GM23248 (cell line): ENCODE results near the gene WDR46. TPM values are rescaled to one million over a fixed set of nuclear protein-coding genes. Genes with fewer than 3 reads are reported as not detected.
"Not testable (repeated sequence)": the region's sequence is repeated elsewhere in the genome, so short reads cannot be mapped to it uniquely, and the experiment has no call there.

Experiments used
- DNase-seq: peaks from one replicate; pipeline ENCODE4 v3.0.0-alpha.2; 2015
- H2AFZ ChIP-seq: fragments of 200-600 bp; sonication (generic); 2 replicates; pipeline ENCODE4 v1.6.1; 2016; ENCODE audit warnings: antibody characterized with exemption
- H3F3A ChIP-seq: fragments of 200-600 bp; sonication (generic); 2 replicates; pipeline ENCODE4 v1.6.1; 2016; ENCODE audit warnings: mild to moderate bottlenecking, antibody characterized with exemption, mixed run types; ENCODE audit not compliant: insufficient read depth
- H3K27ac ChIP-seq: fragments of 200-600 bp; sonication (generic); 2 replicates; pipeline ENCODE4 v1.5.1; 2016; ENCODE audit warnings: mild to moderate bottlenecking
- H3K27me3 ChIP-seq: fragments of 200-600 bp; sonication (generic); replicated peaks from 2 replicates; pipeline ENCODE4 v1.6.1; 2016; ENCODE audit warnings: mild to moderate bottlenecking; ENCODE audit not compliant: insufficient read depth
- H3K36me3 ChIP-seq: fragments of 200-600 bp; sonication (generic); 2 replicates; pipeline ENCODE4 v1.6.1; 2016; ENCODE audit warnings: low read depth, mild to moderate bottlenecking
- H3K4me1 ChIP-seq: fragments of 200-600 bp; sonication (generic); 2 replicates; pipeline ENCODE4 v1.6.1; 2016; ENCODE audit warnings: mild to moderate bottlenecking; ENCODE audit not compliant: insufficient read depth
- H3K4me2 ChIP-seq: fragments of 200-600 bp; sonication (generic); one replicate; pipeline ENCODE4 v1.6.1; 2016; ENCODE audit warnings: mild to moderate bottlenecking; ENCODE audit not compliant: unreplicated experiment
- H3K4me3 ChIP-seq: fragments of 200-600 bp; sonication (generic); 2 replicates; pipeline ENCODE4 v1.5.1; 2016; ENCODE audit warnings: mild to moderate bottlenecking
- H3K79me2 ChIP-seq: fragments of 200-600 bp; sonication (generic); 2 replicates; pipeline ENCODE4 v1.6.1; 2016; ENCODE audit warnings: mild to moderate bottlenecking; ENCODE audit not compliant: insufficient read depth
- H3K9ac ChIP-seq: fragments of 200-600 bp; sonication (generic); 2 replicates; pipeline ENCODE4 v1.6.1; 2016; ENCODE audit warnings: mild to moderate bottlenecking
- H3K9me2 ChIP-seq: fragments of 200-600 bp; sonication (generic); 2 replicates; pipeline ENCODE4 v1.6.1; 2016; ENCODE audit warnings: mixed run types, mild to moderate bottlenecking, moderate library complexity; ENCODE audit not compliant: insufficient read depth
- H3K9me3 ChIP-seq: fragments of 200-600 bp; sonication (generic); one replicate; pipeline ENCODE4 v1.6.1; 2017; ENCODE audit warnings: low read depth
- H4K20me1 ChIP-seq: fragments of 200-600 bp; sonication (generic); 2 replicates; pipeline ENCODE4 v1.6.0; 2016; ENCODE audit not compliant: insufficient read depth
- EZH2 ChIP-seq: fragments of 200-600 bp; sonication (generic); IDR thresholded peaks from 2 replicates; pipeline ENCODE4 v1.6.1; 2018; ENCODE audit warnings: antibody characterized with exemption, mild to moderate bottlenecking; ENCODE audit not compliant: insufficient read depth, poor library complexity, severe bottlenecking
- EZH2phosphoT487 ChIP-seq: fragments of 200-600 bp; sonication (generic); IDR thresholded peaks from 2 replicates; pipeline ENCODE4 v1.6.1; 2018; ENCODE audit warnings: antibody characterized with exemption, moderate library complexity, mild to moderate bottlenecking, low read depth; ENCODE audit not compliant: insufficient read depth
- WGBS, 2 experiments: methylation state at CpG; one replicate each; pipeline ENCODE4 v1.1.6; 2015 to 2017; ENCODE audit warnings: low lambda C conversion rate in 2 of 2, low coverage in 1 of 2; ENCODE audit errors: missing lambda C conversion rate in 2 of 2; 5-methylcytosine and 5-hydroxymethylcytosine counted together
- in situ Hi-C: fragments of 300-500 bp; cut with MboI; formaldehyde crosslinking; loops from 2 replicates; pipeline ENCODE4 v1.15.0; 2020
- polyA plus RNA-seq: library from polyadenylated mRNA; unstranded; fragments of >200 nt; fragmentation: Nextera tagmentation; extraction: Ambion mirVana; gene quantifications from 2 replicates; pipeline ENCODE4 v1.2.1, GENCODE V29; 2016
- total RNA-seq: library from RNA; depleted of rRNA; stranded (reverse); fragments of >200 nt; shearing (Covaris generic); gene quantifications from 2 replicates; pipeline ENCODE4 v1.2.3, GENCODE V29; 2014

The WDR46 gene
- total and polyA plus RNA-seq, 2 experiments from 2014 or later: 64.4 to 79.4 TPM

GRCh38 chr6:33277663-33278391, 11.2 kb downstream of the WDR46 start:
- Histone ChIP-seq H2AFZ (no peak overlapping the region), H4K20me1 (peaks cover 4% of the 10 kb centered on the region; the same call in 1 of the 2 replicates), H3K27ac (peak overlapping the region; percentile 40), H3K79me2 (peaks cover 37% of the 10 kb centered on the region), H3K27me3 (no peaks in the 10 kb centered on the region), H3K36me3 (peaks cover 41% of the 10 kb centered on the region), H3K9ac (peak overlapping the region; percentile 88), H3K4me3 (peak overlapping the region; percentile 61), H3K4me2 (no peak overlapping the region), H3K9me2 (no peaks in the 10 kb centered on the region), H3K9me3 (no peaks in the 10 kb centered on the region), H3K4me1 (peaks cover 35% of the 10 kb centered on the region), H3F3A (peaks cover 56% of the 10 kb centered on the region)
- TF ChIP-seq EZH2 (no peak), EZH2phosphoT487 (no peak)
- in situ Hi-C loops: no loop called here
- peak; percentile 19 for DNase-seq
- 70 to 74% methylated on average over 37 to 39 of the region's 39 CpGs for WGBS, 2 experiments

- peak within 1 kb of the TSS; percentile 81 for H3K27ac ChIP-seq
- DNase-seq: peak; percentile 87
- in situ Hi-C loops: no loop called here
Measured at GRCh38 chr6:33276864-33277662, 12.0 kb downstream of the WDR46 start, which contains the start of gene B3GALT4. Gene B3GALT4 (plus strand): TSS chr6:33277123. CDS start chr6:33277420, 297 bp downstream.

GRCh38 chr6:33276581-33276863, 12.5 kb downstream of the WDR46 start:
- H4K20me1 ChIP-seq: peaks cover 4% of the 10 kb centered on the region; the same call in 1 of the 2 replicates
- no peaks in the 10 kb centered on the region for H3K9me2 ChIP-seq
- no peaks in the 10 kb centered on the region for H3K9me3 ChIP-seq
- no peaks in the 10 kb centered on the region for H3K27me3 ChIP-seq
- H3K4me1 ChIP-seq: peaks cover 35% of the 10 kb centered on the region
- TF ChIP-seq EZH2phosphoT487: no peak
- TF ChIP-seq EZH2: no peak
- H3K36me3 ChIP-seq: peaks cover 40% of the 10 kb centered on the region
- peaks cover 63% of the 10 kb centered on the region for H3F3A ChIP-seq
- H3K9ac ChIP-seq: peak overlapping the region; percentile 88
- H2AFZ ChIP-seq: no peak overlapping the region
- H3K79me2 ChIP-seq: peaks cover 43% of the 10 kb centered on the region
- H3K27ac ChIP-seq: peak overlapping the region; percentile 40
- peak; percentile 20 for DNase-seq
- in situ Hi-C loops: no loop called here
- H3K4me3 ChIP-seq: peak overlapping the region; percentile 61
- H3K4me2 ChIP-seq: peak overlapping the region; percentile 98

More at GRCh38 chr6:33276864-33277662, 12.0 kb downstream of the WDR46 start, which contains the start of gene B3GALT4:
- Histone ChIP-seq H3K9ac (peak within 1 kb of the TSS; percentile 88), H3K4me1 (peaks cover 35% of the 10 kb centered on the region), H3K79me2 (peaks cover 41% of the 10 kb centered on the region), H3K4me2 (peak within 1 kb of the TSS; percentile 98), H3F3A (peaks cover 63% of the 10 kb centered on the region), H2AFZ (no peak within 1 kb of the TSS), H4K20me1 (peaks cover 4% of the 10 kb centered on the region; the same call in 1 of the 2 replicates), H3K9me3 (no peaks in the 10 kb centered on the region), H3K27me3 (no peaks in the 10 kb centered on the region), H3K36me3 (peaks cover 40% of the 10 kb centered on the region), H3K9me2 (no peaks in the 10 kb centered on the region), H3K4me3 (peak within 1 kb of the TSS; percentile 61)
- 3 to 6% methylated on average over 58 to 66 of the region's 80 CpGs for WGBS, 2 experiments
- TF ChIP-seq EZH2: no peak
- TF ChIP-seq EZH2phosphoT487: no peak

- Histone ChIP-seq H3K36me3 (peaks cover 40% of the 10 kb centered on the region), H3K27ac (peak overlapping the region; percentile 81), H3K9ac (peak overlapping the region; percentile 88), H3K4me1 (peaks cover 35% of the 10 kb centered on the region), H3K79me2 (peaks cover 47% of the 10 kb centered on the region), H3K4me2 (peak overlapping the region; percentile 98), H3F3A (peaks cover 57% of the 10 kb centered on the region), H3K4me3 (peak overlapping the region; percentile 61)
- H2AFZ ChIP-seq, in situ Hi-C loops, H3K27me3 ChIP-seq, DNase-seq, H4K20me1 ChIP-seq, H3K9me2 ChIP-seq, H3K9me3 ChIP-seq: not testable (repeated sequence)
- WGBS, 2 experiments: 80% methylated on average over 16 of the region's 16 CpGs
Measured at GRCh38 chr6:33275795-33276580, 13.1 kb downstream of the WDR46 start.
